ENCODE measurements around the gene NPAT.
"Not testable (repeated sequence)": the region's sequence is repeated elsewhere in the genome, so short reads cannot be mapped to it uniquely, and the experiment has no call there.

Gene NPAT

DNA sequence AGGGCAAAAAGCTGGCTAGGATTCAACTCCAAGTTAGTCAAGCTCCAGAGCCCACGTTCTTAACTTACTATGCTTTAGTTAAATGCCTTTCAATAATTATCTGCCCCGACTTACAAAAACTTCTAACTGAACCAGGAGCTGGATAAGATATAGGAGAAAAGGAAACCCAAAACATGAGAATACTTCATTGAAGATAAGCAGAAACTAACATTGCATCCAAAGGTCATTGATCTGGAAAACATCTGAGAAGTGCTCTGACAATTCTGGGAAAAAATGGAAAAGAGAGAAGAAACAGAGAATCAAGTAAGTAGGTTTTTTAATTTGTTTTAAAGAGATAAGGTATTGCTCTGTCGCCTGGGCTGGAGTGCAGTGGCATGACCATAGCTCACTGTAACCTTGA is 73.9 kb downstream of the NPAT start:
- no peak for DNase-seq

DNA sequence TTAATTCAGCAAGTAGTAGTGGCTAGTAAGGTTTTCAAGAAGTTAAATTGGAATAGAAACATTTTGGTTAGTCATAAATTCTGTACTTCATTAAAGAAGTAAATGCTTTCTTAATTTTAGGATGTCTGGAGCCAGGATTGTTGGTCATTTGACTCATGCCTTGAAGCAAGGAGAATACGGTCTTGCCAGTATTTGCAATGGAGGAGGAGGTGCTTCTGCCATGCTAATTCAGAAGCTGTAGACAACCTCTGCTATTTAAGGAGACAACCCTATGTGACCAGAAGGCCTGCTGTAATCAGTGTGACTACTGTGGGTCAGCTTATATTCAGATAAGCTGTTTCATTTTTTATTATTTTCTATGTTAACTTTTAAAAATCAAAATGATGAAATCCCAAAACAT is 75.3 kb downstream of the NPAT start:
- no peak for DNase-seq

DNA sequence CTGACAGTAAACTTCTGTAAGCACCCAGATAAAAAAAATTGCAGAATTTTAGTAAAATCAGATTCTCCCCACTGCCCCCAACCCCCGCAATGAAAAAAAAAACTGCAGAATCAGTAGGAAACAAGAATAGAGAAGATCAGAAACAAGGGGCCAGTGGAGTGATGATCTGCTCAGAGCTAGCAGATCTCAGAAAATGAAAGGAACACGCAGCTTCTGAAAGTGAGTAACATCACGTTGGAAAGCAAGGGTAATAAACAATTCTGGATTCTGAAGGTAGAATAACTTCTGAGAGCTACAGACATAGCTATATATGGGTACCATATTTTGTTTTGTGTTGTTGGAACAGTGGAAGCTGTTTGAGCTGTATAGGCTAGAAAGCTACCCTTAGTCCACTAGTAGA is 77.8 kb downstream of the NPAT start:
- DNase-seq, result no peak

DNA sequence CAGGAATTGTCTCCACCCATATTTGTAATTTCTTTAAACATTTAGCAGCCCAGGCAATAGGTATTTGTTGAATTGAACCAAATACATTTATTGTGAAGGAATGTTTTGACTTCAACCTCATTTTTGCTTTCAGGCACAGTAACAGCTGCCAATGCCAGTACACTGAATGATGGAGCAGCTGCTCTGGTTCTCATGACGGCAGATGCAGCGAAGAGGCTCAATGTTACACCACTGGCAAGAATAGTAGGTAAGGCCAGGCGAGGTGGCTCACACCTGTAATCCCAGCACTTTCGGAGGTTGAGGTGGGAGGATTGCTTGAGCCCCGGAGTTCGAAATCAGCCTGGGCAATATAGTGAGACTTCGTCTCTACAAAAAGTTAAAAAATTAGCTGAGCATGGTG is 80.1 kb downstream of the NPAT start:
- DNase-seq, result no peak

DNA sequence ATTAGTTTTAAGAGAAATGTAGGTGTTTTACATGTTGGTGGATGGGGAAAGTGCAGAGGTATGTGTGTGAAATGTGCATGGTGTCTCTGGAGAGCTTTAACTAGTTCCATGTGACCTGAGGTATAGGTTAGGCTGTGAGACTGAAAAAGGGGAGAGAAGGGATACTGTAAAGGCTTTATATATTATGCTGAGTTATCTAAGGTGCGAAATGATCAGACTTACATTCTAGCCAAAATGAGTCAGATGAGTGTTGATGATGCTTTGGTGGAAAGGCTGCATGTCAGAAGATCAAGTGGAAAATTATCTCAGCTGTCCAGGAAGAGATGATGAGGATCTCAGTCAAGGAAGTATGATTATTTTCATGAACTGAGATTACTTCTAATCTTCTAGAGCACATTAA is 85.2 kb downstream of the NPAT start:
- DNase-seq, result no peak

DNA sequence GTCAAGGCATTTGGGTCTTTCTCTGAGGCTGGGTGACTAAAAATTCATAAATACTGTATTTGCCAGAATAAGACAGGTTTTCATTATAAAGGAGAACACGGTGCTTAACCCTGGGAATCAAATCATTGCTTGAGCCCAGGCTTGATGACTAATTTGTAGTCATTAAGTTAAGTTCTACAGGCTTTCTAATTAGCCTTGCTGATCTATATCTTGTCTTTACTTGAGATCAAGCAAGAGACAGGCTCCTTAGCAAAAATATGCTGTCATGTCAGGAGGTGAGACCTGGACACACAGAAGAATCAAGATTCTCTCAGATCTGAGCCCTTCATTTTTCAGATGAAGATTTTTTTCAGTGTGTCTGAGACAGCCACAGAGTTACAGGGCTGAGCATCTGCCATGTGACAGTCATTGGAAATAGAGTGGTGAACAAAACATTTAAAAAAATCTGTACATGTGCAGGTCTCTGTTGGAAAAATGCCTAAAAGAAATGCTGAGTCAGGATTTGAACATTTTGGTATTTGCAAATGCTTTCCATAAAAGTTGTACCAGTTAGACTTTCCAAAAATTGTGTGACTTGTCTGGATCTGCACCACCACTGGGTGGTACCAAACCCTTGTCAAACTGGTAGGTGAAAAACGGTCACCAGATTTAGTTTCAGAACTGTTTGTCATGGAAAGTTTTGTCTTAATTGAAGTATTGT is 86.4 kb downstream of the NPAT start:
- DNase-seq, result no peak

DNA sequence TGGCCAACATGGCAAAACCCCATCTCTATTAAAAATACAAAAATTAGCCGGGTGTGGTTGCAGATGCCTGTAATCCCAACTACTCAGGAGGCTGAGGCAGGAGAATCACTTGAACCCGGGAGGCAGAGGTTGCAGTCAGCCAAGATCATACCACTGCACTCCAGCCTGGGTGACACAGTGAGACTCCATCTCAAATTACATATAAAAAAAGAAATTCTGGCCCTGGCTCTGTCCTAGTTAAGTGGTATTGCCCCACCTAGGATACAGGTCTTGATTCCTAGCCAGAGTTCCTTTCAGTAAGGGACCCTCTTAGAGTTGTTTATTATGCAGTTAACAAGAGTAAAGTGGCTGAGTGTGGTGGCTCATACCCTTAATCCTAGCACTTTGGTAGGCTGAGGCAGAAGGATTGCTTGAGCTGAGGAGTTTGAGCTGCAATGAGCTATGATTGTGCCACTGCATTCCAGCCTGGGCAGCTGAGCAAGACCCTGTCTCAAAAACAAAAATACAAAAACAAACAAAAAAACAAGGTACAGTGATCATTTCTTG is 89.4 kb downstream of the NPAT start:
- not testable (repeated sequence) for DNase-seq

DNA sequence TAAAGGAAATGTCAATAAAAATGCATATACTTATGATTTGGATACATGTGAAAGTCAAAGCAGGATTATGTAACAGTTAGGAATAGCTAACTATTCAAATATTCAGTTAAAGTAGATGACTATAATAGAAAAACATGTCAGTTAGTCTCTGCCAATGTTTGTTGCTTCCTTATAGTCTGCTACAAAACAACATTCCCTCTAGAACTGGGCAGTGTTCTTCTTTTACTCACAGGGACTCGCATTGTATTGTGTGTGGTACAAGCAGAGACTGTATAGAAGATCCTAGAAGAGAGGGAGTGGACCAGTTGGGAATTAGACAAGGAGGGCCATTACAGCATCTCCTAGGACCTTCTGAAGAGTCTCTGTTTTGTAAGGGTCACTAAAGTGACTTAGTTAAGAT is 90.4 kb downstream of the NPAT start:
- no peak for DNase-seq

DNA sequence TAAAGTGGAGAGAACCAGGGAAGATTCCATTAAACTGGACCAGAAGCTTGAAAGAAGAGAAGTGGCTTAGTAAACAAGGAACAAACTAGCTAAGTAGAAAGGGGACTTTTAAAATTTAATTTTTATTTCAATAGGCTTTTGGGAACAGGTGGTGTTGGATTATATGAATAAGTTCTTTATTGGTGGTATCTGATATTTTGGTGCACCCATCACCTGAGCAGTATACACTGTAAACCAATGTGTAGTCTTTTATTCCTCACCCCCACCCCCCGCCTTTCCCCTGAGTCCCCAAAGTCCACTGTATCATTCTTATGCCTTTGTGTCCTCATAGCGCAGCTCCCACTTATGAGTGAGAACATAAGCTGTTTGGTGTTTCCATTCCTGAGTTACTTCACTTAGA is 93.7 kb downstream of the NPAT start:
- DNase-seq, result no peak

DNA sequence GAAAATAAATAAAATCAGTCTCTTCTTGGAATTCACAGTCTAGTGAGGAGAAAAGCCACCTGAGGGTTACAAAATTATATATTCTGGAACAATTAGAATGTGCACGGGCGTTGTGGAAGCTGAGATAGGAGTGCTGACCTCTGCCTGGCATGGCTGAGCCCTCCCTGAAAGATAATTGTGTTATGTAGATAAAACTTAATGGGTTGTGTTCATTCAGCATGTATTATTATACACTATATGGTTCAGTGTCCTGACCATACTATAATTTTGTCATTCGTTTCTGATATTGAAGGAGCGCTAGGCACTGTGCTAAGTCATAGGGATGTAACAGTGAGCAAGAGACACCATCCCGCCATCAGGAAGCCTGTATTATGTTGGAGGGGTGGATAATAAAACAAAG is 97.3 kb downstream of the NPAT start:
- DNase-seq, result no peak

DNA sequence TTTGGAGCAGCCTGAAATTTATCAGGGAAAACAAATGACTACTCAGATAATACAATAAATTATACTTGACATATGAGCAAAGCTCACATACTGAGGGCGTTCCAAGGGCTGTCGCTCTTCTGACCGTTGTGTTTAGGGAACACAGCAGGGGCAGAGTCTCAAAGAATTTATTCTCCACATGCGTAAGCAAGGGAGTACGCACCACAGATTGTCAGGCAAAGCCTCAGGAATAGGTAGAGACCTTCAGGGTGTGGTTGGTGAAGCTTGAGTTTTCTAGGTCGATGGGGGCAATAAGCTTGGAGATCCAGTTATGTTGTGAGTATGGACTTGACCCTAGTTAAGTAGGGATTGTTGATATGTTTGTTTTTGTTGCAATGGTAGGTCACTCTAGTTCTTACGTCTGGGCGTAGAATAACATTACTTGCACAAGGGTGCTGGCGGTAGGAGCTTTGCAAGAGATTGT is 100.2 kb downstream of the NPAT start:
- DNase-seq, result no peak

DNA sequence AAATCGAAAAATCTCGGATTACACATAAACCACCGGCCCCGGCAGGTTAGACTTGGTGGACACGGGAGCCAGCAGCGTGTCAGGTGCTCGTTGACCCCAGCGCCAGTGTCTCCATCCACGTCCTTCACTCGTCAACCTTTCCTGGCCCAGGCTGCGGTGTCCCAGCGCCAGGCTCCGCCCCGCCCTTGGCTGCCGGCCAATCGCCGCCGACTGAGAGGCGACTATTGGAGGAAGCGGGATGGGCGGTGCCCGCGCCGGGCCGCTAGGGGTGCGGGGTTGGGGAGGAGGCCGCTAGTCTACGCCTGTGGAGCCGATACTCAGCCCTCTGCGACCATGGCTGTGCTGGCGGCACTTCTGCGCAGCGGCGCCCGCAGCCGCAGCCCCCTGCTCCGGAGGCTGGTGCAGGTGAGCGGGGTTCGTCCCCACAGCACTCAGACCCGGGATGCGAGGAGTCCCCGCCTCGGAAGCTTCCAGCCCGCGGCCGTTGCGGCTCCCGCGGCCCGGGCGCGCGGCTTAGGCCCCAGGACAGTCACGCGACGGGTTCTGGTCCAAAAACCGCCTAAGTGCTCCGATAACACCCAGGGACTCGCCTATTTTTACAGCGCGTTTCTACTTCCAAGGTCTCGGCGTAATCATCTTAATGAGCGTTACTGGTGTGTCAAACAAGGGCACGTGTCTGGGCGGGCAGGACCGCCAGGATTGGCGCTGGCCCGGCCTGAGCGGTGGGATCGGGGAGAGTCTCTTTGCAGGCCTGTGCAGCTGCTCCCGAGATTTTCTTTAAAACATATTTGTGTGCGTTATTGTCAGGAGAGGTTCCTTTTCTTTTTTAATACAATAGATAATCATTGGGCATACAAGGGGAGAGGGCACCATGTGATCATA is 100.9 kb downstream of the NPAT start, which contains the start of gene ACAT1:
ACAT1 (plus strand) TSS at position 294 of the 882 bp plus-strand sequence; CDS start at position 334, 40 bp downstream.
- peak; percentile 87 for DNase-seq

DNA sequence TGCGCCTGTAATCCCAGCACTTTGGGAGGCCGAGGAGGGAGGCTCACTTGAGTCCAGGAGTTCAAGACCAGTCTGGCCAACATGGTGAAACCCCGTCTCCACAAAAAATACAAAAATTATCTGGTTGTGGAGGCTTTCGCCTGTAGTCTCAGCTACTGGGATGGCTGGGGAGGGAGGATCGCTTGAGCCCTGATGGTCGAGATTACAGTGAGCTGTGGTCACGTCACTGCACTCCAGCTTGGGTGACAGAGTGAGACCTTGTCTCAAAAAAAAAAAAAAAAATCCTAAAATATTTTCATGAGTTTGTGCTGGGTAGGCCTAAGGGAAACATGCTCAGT is 101.5 kb downstream of the NPAT start:
- not testable (repeated sequence) for DNase-seq

DNA sequence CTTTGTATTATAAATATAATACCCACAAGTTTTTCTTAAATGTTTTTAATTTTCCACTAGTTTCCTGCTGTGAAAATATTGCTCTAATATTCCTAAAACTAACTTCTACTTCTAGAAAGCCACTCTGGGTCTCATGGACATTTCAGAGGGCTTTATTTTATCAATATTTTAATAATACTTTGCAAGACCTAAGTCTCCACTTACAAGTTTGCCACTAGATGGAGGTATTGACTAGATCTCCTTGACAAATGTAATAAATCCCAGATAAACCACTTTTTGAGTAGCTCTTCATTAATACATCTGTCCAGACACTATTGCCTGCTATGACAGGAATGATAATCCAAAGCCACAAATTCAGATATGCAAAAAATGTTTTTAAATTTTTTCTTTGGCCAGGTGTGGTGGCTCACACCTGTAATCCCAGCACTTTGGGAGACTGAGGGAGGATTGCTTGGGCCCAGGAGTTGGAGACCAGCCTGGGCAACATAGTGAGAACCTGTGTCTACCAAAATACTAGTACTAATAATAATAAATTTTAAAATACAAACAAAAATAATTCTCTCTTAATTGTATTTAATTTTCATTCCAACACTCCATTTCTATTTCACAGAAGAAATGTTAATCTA is 104.6 kb downstream of the NPAT start:
- peak; percentile 45 for DNase-seq

DNA sequence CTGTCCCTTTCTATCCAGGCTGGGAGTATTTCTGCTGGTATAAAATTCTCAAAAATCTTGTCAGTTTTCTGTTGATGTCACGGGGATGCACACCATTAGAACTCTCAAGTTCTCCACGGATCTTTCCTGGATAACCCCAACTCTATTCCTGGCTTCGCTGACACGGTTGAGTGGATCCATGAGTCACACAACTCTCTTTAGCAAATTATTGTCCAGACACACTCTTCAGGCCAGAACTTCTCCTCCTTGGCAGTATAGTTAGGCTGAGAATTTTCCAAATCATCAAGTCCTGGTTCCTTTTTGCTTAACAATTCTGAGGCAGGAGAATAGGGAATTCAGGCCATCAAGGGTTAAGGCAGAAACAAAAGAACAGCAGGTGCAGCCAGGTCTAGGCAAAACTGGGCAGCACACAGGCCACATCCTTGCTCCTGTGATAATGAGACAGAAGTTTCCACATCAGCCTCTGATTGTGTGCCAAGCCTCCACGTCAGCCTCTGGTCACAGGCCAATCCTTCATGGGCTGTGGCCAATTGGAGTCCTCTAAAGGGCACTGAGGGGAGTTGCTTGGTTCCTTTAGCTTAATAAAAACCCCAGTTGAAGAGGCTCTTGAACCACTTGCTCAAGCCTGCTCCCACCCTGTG is 106.8 kb downstream of the NPAT start:
- peak; percentile 9 for DNase-seq

DNA sequence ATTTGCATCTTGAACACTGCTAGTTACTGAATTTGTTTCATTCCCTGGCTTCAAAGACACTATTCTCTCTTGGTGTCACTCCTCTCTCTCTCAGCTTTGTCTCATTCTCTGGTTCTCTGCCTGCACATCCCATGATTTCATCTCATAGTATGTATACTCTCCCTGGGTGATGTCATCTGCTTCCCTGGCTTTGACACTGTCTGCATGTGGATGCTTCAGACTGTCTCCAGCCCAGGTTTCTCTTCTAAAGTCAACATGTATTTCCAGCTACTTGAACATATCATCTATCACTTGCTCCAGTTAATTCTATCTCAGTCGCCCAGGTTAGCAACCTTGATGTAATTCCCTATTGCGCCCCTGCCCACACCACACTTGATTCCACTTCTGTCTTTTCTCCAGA is 110.4 kb downstream of the NPAT start:
- DNase-seq, result no peak

DNA sequence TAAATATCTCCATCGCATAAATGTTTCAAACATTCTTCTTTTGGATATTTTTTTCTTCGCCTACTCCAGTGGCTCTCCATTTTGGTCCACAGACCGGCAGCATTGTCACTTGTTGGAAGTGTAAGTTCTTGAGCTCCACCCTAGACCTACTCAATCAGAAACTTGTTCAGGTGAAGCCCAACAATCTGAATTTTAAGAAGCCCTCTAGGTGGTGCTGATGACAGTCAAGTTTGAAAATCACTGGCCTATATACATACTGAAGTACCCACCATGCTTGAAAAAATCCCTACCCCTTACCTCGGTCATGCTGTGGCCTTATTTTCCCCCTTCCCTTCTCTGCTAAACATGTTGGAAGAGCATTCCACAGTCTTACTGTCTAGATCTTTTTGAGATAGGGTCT is 111.3 kb downstream of the NPAT start:
- DNase-seq, result no peak
